RCC 7860 (cell line): ENCODE measurements around the gene MOV10L1.
"Not testable (repeated sequence)": the region's sequence is repeated elsewhere in the genome, so short reads cannot be mapped to it uniquely, and the experiment has no call there.

Source experiments
- DNase-seq: peaks from one replicate; pipeline ENCODE4 v3.0.0-alpha.2; 2015; ENCODE audit warnings: low spot score
- FAIRE-seq: peaks from 2 replicates; lab custom pipeline; 2012; peaks lifted over from hg19 to GRCh38; lab: Jason Lieb, UNC

Gene MOV10L1

DNA sequence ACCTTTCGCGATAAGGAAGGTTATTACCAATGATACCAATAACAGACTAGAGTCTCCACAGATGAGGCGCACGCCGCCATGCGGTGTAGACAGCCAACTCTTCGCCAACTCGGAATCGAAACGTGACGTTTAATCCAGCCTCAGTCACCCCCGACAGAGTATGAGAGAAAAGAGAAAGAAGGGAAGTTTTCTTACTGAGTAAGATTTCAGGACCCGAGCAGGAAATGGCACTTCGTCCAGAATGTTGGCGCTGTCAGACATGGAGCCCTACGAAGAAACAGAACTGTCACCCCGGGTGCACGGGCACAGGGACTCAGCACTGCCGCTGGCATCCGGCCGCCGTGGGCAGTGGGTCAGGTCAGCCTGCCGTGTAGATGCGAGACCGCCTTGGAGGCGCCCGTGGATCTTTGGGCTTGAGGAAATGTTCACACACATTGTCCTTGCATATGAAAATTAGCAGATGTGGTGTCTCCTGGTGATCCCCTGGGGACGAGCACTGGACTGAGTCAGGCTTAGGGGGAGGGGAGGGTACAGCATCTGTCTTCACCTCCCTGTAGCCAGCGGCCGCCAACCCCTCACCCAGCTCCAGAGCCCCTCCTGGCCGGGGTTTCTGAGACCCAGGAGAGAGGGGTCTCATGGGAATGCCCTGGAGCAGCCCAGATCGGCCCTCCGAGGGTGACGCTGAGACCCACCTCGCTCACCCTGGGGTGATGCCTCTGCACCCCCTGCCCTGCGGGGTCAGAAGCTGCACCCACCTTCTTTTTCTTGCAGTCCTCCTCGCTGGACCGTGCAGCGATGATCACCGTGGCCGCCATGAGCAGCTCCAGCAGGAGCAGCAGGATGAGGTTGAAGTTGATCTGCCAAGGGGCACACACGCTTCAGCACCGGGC is 12.9 kb upstream of the MOV10L1 start:
- no peak for FAIRE-seq

DNA sequence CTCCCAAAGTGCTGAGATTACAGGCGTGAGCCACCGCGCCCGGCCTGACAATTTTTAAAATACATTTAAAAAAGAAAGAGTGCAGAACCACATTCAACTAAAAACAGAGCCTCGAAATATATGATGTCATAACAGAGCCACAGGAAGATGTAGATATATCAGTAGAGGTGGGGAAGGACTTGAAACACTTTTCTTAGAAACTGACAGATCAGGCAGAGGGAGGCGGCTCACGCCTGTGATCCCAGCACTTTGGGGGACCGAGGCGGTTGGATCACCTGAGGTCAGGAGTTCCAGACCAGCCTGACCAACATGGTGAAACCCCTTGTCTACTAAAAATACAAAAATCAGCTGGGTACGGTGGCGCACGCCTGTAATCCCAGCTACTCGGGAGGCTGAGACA is 11.6 kb upstream of the MOV10L1 start:
- FAIRE-seq, result no peak

More for the DNA sequence above, 12.9 kb upstream of the MOV10L1 start:
- DNase-seq, result no peak

DNA sequence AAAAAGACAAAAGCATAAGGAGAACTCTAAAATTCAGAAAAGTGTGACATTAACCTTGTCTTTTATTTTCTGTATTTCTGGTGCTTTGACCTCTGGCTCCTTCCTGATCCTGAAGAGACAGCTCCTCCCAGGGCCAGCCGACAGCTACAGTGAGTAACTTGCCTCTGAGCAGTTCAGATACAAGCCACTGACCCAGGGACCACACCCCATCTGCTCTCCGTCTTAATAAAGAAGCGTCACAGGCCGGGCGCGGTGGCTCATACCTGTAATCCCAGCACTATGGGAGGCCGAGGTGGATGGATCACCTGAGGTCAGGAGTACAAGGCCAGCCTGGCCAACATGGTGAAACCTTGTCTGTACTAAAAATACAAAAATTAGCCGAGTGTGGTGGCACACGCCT is 11.0 kb upstream of the MOV10L1 start:
- FAIRE-seq, result no peak
- DNase-seq, result no peak

More for the DNA sequence above, 11.6 kb upstream of the MOV10L1 start:
- DNase-seq, result no peak

DNA sequence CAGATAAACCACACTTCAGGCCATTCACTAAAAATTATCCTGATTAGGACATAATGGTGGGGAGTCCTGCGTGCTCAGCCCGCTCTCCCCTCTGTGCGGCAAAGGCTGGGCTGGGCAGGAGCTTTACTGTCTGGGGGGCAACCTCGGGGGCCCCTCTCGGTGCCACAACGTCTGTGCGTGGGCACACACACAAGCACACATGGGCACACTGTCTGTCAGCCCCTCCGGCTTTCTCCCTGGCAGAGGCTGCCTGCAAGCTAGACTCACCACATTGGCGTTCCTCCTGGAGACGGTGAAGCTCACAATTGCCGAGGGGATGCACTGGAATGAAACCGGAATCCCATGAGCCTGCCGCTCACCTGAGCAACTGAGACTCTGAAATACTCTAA is 9.7 kb upstream of the MOV10L1 start:
- DNase-seq (no peak), FAIRE-seq (no peak)

DNA sequence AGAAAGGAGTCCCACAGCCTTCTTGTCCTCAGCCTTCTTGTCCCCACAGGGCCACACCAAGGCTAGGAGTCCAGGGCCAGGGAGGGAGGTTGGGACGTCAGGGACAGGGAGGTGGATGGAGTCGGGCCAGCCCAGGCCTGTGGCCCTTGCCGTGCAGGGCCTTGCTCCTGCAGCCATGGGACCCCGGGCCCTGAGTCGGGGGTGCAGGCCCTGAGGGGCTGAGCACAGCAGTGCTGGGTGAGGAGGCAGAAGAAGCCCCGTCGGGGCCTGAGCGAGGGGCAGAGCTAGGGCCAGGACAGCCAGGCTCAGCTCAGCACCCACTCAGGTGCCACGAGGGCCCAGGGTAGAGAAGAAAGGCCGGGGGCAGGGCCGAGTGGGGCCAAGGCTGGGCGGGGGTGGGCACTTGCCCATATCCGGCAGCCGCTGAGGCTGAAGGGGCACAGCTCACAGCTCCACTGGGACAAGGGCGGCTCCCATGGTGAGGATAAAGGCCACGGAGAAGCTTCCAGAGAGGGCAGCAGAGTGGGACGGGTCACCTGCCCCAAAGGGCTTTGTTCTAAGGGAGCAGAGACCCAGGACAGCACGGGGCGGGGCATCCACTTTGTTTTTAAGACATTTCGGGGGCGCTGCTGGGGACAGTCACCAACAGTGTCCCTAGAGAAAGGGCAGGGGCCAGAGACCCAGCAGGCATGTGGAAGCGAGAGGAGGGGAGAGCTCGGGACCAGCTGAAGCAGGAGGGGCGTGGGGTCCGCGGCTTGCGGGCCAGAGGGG is 8.2 kb upstream of the MOV10L1 start:
- no peak for FAIRE-seq
- no peak for DNase-seq

DNA sequence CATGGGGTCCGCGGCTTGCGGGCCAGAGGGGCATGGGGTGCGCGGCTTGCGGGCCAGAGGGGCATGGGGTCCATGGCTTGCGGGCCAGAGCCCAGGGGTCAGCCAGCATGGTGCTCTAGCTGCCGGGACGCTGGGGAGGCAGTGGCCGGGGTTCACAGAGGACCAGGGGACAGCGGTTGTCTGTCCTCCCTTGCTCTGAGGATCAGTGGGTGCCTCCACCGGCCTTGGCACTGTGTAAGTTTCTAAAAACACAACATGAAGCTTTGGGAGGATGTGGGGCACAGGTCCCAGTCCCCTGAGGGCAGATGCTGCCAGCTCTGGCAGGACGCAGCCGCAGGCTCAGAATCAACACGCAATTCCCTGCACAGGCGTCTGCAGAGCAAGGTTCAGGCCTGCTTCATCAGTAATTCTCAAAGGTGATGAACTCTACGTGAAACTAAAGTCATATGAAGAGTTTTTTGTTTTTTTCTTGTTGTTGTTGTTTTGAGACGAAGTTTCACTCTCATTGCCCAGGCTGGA is 7.5 kb upstream of the MOV10L1 start:
- FAIRE-seq (no peak), DNase-seq (no peak)

DNA sequence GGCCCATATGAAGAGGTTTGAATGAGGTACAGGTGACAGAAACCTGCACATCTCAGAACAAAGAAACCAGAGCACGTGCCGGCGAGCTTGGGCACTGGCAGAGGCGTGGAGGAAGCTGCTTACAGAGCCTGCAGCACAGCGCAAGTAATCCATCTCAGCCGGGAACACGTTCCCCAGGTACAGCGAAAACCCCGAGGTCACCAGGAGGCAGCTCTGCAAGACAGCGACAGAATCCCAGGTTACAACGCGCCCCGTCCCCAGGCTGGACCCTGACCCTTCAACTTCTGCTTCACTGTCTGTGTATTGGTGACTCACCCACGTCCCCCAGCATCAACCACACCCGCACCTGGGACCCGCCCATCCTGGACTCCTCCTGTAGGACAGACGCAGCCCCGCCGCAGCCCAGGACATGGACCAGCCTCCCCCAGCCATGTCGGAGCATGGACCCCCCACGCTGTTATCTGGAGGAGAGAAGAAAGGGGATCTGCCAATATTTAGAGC is 6.8 kb upstream of the MOV10L1 start:
- no peak for DNase-seq
- no peak for FAIRE-seq

DNA sequence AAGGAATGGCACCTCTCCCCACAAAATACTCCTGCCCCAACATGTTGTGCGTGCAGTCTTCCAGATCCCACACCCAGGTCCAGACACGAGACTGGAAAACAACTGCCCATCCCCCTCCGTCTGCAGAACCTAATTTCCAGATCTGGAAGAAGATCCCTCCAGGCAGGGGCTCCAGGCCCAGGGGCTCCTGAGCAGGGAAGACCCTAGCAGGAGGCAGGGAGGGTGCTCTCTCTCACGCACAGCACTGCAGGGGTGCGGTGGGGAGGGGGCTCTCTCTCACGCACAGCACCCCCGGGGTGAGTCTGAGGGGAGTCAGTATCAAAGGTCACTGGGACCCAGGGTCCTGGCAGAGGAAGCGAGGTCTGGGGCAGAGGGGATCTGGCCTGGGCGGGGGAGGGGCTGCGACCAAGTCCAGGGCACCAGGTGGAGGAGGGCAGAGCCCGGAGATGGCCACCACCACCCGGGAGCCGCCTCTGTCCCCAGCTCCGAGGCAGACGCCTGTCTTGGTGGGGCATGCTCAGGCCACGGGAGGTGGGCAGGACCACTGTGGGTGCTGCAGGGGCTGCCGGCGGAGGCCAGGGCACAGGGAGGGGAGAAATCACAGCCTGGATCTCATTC is 6.2 kb upstream of the MOV10L1 start:
- DNase-seq (no peak), FAIRE-seq (no peak)

DNA sequence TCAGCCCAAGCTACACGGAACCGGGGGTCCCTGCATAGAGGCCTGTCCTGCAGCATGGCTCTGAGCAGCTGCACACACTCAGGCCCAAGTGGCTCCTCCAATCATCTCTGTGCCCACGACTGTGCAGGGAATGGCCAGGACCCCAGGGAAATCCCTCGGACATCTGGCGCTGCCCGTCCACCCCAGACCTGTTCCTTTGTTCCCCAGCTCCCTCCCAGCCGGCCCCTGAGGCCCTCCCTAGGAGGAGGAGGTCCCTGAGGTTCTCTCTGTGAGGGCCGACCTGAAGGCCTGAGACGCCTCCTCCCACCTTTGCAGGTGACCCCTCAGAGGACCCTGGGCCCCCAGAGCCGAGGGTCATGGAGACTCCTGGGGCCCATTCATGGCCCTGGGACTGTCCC is 5.7 kb upstream of the MOV10L1 start:
- no peak for DNase-seq
- FAIRE-seq, result no peak

DNA sequence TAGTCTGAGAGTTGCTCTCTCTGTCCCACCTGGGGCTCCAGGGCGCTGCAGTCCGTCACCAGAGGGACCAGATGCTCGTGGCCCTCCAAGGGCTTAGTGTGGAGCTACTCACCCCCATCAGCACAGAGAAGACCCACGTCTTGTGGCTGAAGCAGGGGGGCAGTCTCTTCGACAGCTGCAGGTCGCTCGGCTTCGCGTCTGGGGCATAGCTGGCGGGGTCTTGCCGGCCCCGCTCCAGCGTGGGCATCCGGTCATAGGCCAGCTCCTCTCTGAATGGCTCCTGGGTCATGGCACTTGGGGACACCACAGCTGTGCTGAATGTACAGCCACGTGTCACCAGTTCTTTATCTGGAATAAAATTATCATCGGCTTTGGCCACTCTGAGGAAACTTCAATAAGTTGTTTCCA is 5.2 kb upstream of the MOV10L1 start:
- FAIRE-seq, result no peak
- no peak for DNase-seq

DNA sequence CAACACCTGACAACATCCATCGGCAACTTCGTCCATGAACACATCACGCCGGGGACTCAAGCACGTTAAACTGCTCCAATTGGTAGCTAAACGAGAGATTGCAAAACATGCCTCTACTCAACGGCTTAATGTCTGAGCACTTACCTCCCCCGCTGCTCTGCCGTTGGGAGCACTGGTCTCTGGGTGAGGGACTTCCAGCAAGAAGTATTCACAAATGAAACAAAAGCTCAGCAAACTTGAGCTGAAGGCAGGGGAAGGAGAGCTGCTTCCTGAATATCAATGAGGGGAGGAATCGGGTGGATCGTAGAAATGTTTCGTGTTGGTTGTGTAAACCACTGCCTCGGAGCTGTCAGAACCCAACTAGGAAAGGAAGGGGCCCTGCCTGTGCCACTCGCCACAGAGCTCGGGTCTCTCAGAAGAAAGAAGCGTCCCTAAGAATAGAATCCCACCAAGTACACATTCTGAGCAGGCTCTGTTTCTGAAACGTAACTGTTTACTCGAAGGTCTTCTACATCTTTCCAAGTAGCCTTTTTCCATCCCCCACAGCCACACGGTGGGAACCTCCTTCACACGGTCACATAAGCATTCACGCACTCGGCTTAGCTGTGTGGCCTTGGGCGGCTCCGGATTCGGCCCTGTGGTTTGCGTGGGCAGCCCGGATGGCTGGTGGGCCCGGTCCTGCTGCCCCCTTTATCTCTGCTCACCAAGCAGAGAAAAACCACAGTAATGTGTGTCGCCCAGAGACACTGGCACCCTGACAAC is 4.4 kb upstream of the MOV10L1 start, which contains the start of gene MLC1:
Gene MLC1, minus strand, starts transcription at position 216 of the 762 bp plus-strand sequence. CDS start 524 bp downstream, outside the sequence.
- no peak for FAIRE-seq

DNA sequence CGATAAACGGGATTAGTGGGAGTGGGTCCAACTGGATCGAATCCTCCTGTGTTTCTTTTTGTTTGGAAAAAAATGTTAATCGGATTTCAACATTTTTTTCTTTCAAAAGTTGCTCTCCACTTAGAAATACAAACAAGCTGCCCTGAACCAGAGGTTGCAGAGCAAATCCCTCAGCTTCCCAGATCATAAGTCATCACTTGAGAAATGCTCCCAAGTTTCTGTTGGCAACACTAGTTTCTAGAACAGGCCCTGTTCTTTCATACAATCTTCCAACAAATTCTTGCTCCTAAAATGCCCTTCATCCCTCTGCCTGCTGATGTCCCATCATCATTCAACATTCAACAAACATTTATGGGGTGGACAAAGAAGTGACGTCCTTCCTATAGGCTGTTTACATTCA is 3.3 kb upstream of the MOV10L1 start:
- no peak for FAIRE-seq

More for the DNA sequence above, 4.4 kb upstream of the MOV10L1 start, which contains the start of gene MLC1:
- DNase-seq, result no peak

DNA sequence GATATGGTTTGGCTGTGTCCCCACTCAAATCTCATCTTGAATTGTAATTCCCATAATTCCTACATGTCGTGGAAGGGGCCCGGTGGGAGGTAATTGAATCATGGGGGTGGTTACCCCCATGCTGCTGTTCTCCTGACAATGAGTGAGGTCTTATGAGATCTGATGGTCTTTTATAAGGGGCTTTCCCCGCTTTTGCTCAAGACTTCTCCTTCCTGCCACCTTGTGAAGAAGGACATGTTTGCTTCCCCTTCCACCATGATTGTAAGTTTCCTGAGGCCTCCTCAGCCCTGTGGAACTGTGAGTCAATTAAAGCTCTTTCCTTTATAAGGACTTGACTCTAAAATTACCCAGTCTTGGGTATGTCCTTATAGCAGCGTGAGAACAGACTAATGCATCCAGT is 2.8 kb upstream of the MOV10L1 start:
- not testable (repeated sequence) for DNase-seq, FAIRE-seq

More for the DNA sequence above, 3.3 kb upstream of the MOV10L1 start:
- DNase-seq, result no peak

DNA sequence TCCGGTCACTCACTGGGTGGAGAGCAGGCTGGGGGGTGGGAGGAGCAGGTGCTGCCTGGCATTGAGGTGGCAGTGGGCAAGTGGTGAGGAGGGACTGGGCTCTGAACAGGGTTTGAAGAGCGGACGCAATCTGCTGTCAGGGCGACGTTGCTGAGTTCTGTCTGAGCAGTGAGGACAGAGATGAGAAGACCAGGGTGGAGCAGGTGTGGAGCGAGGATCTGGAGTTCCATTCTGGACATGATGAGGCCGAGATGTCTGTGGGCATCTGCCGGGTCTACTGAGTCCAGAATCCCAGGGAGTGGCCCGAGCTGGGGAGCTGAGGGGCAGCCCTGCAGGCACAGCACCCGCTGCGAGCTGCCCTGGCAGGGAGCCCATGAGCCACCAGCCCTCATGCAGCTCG is 2.2 kb upstream of the MOV10L1 start:
- DNase-seq, result no peak
- FAIRE-seq, result no peak

DNA sequence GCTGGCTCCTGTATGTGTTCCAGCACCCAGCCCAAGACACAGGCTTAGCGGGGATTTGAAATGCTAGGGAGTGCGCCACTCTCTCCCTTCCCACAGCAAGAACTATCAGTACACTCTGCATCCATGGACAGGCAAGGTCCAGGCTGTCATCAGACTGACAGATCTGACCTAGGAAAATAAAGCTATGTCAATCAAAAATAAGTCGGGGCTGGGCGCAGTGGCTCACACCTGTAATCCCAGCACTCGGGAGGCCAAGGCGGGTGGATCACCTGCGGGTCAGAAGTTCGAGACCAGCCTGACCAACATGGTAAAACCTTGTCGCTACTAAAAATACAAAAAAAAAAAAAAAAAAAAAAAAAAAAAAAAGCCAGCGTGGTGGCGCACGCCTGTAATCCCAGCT is 1.7 kb upstream of the MOV10L1 start:
- FAIRE-seq, result no peak

DNA sequence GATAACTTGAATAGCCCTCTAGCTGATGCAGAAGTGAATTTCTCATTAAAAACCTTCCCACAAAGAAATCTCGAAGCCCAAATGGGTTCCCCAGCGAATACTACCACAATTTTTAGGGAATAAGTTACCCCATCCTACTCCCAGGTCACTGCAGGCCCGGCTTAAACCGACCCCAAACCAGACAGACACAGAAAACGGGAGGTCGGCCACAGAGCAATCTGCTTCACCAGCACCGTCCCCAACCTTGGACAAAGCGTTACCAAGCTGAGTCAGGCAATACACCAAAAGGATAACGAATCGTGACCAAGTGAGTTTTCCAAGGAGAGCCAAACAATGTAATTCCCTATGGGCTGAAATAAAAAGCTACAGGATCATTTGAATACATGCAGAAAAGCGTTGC is 575 bp upstream of the MOV10L1 start:
- no peak for FAIRE-seq
- no peak for DNase-seq

More for the DNA sequence above, 1.7 kb upstream of the MOV10L1 start:
- no peak for DNase-seq

DNA sequence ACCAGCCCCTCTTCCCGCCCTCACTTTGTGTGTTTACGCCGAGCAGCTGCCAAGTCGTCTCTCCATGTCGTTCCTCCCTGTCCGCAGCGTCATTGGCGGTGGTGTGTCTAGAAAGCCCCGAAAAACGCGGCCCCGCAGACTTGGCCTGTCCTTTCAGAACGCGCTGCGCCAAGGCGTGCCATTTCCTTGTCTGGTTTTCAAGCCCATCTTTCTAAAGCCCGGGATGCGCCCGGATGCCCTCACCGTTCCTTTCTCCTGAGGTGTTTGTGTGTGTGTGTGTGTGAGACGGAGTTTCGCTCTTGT is 557 bp downstream of the MOV10L1 start:
- no peak for FAIRE-seq
- no peak for DNase-seq

DNA sequence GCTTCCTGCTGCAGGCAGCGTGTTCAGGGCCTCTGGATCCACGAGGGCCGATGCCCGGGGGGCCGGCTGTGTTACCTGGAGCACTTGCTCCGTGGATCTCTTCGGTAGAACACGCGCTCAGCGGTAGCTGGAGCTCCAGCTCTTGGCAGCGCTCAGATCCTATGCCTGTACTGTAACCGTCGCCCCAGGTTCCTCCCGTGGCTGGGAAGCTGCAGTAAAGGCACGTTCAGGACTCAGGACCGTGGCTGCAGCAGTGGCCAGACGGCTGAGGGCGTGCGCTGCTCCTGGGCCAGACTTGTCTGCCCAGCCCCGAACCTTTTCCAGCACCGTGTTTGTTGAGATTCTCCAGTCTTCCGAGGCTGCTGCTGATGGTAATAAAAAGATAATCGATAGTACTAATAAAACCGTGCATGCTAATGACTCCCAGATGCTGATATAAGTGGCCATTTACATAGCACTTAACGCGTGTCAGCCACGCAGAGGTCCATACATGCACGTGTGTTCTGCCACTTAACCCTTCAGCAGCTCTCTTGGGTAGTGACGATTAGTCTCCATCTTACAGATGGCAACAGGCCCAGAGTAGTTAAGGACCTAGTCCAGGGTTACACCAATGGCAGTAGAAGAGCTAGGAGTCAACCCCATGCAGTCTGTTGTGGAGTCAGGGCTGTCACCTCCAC is 1.4 kb downstream of the MOV10L1 start:
- FAIRE-seq (no peak), DNase-seq (no peak)

DNA sequence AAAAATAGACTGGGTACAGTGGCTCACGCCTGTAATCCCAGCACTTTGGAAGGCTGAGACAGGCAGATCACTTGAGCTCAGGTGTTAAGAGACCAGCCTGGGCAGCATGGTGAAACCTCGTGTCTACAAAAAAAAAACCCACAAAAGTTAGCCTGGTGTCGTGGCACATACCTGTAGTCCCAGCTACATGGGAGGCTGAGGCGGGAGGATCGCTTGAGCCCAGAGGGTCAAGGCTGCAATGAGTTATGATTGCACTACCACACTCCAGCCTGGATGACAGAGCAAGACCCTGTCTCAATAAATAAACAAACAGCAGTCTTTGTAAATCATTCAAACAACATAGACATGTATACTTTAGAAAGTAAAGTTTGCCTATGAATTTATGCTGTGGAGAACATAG is 2.5 kb downstream of the MOV10L1 start:
- FAIRE-seq, result no peak
- no peak for DNase-seq

DNA sequence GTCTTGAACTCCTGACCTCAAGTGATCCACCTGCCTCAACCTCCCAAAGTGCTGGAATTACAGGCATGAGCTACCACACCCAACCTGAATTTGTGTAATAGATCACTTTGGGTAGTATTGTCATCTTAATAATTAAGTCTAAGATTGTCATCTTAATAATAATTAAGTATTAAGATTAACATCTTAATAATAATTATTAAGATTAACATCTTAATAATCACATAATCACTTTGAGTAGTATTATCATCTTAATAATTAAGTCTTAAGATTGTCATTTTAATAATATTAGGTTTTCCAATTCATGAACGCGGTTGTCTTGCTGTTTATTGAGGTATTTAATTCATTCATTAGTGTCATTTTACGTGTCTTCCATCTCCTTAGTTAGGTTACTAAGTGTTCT is 8.2 kb downstream of the MOV10L1 start:
- FAIRE-seq, result peak; percentile 21
- no peak for DNase-seq
